Suprapubic skin (tissue), 4 donors: ENCODE data around the gene SLC13A2. TPM values are rescaled to one million over a fixed set of nuclear protein-coding genes. Genes with fewer than 3 reads are reported as not detected.

Experiments used
- total RNA-seq, 4 donors: library from RNA; depleted of rRNA; stranded (reverse); fragments of >200 nt; gene quantifications; one replicate each; pipeline ENCODE4 v1.1.0, GENCODE V29; 2016

SLC13A2 gene
- total RNA-seq, 4 donors from 2014 or later: 9.7 to 22.0 (median 14.8) TPM

Other genes with a start within 250 kb of the SLC13A2 start
- gene TMEM97, start 154.4 kb upstream of the SLC13A2 start, total RNA-seq: 10 to 100 TPM; 15.4 to 28.2 (median 20.9) TPM
- 10 to 100 TPM; 31.5 to 52.1 (median 32.9) TPM for gene IFT20, start 138.2 kb upstream of the SLC13A2 start, total RNA-seq
- 10 to 100 TPM; 51.5 to 81.3 (median 66.4) TPM for gene TNFAIP1, start 137.9 kb upstream of the SLC13A2 start, total RNA-seq
- gene POLDIP2, start 116.1 kb upstream of the SLC13A2 start, total RNA-seq: 100 to 1,000 TPM in 1 of 4 donors, 10 to 100 TPM in 3; 52.9 to 103 (median 86.0) TPM
- gene SEBOX, start 108.4 kb upstream of the SLC13A2 start, total RNA-seq: not detected
- gene VTN, start 103.3 kb upstream of the SLC13A2 start, total RNA-seq: 1 to 10 TPM in 1 of 4 donors, under 1 TPM in 2, not detected in 1; 0.42 to 4.2 (median 0.42) TPM
- 10 to 100 TPM in 2 of 4 donors, 1 to 10 TPM in 2; 4.0 to 17.7 (median 11.6) TPM for gene SARM1, start 102.0 kb upstream of the SLC13A2 start, total RNA-seq
- 1 to 10 TPM; 2.1 to 8.5 (median 3.5) TPM for gene SLC46A1, start 67.4 kb upstream of the SLC13A2 start, total RNA-seq
- gene FOXN1, start 32.7 kb downstream of the SLC13A2 start, total RNA-seq: 10 to 100 TPM; 37.4 to 48.3 (median 38.3) TPM
- 10 to 100 TPM; 29.0 to 36.2 (median 32.6) TPM for gene UNC119, start 79.0 kb downstream of the SLC13A2 start, total RNA-seq
- gene PIGS, start 97.9 kb downstream of the SLC13A2 start, total RNA-seq: 10 to 100 TPM; 38.1 to 76.4 (median 59.2) TPM
- 100 to 1,000 TPM in 1 of 4 donors, 10 to 100 TPM in 3; 33.0 to 103 (median 62.6) TPM for gene ALDOC, start 103.3 kb downstream of the SLC13A2 start, total RNA-seq
- gene SPAG5, start 125.4 kb downstream of the SLC13A2 start, total RNA-seq: 10 to 100 TPM in 1 of 4 donors, 1 to 10 TPM in 3; 5.7 to 13.5 (median 7.0) TPM
- 10 to 100 TPM in 3 of 4 donors, 1 to 10 TPM in 1; 3.5 to 43.7 (median 15.2) TPM for gene RSKR, start 140.5 kb downstream of the SLC13A2 start, total RNA-seq
- 100 to 1,000 TPM in 3 of 4 donors, 10 to 100 TPM in 1; 82.7 to 139 (median 125) TPM for gene BLTP2, start 171.5 kb downstream of the SLC13A2 start, total RNA-seq
- gene SDF2, start 188.3 kb downstream of the SLC13A2 start, total RNA-seq: 10 to 100 TPM; 35.8 to 50.3 (median 36.3) TPM
- 100 to 1,000 TPM in 1 of 4 donors, 10 to 100 TPM in 3; 41.1 to 123 (median 57.2) TPM for gene SUPT6H, start 188.6 kb downstream of the SLC13A2 start, total RNA-seq
- 1 to 10 TPM in 1 of 4 donors, under 1 TPM in 1, not detected in 2; 0.36 to 6.2 TPM for gene PROCA1, start 238.2 kb downstream of the SLC13A2 start, total RNA-seq
- gene RAB34, start 244.2 kb downstream of the SLC13A2 start, total RNA-seq: 10 to 100 TPM; 60.7 to 96.1 (median 77.6) TPM
- 100 to 1,000 TPM; 528 to 947 (median 789) TPM for gene RPL23A, start 246.3 kb downstream of the SLC13A2 start, total RNA-seq